ENCODE measurements around the gene TTLL10. TPM values are rescaled to one million over a fixed set of nuclear protein-coding genes. Genes with fewer than 3 reads are reported as not detected.

The TTLL10 gene
- total and polyA plus RNA-seq, 2 of the 8 experiments (the other 6 are each of a cell fraction or from before 2014, with no cell fraction given) = 1.1 to 1.7 TPM

DNA sequence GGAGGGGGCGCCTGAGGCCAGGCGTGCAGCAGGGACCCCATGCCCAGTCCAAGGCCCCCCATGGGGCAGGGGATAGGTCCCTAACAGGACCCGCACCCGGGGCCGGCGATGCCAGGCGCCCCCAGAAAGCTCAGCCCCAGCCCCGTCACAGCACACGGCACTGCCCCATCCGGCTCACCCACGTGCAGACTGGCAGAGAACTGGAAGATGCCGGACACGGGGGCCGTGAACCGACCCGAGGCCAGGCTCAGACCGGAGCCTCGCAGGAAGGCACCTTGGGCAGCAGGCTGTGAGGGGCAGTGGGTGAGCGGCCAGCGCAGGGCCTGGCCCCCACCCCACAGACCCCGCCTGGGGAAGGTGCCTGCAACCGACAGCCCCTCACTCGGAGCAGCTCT is 69.6 kb downstream of the TTLL10 start:
- H3K79me2 ChIP-seq (ENCODE audit: control insufficient read depth in 1 of 2, insufficient read depth in 2 of 2, low read length in 2 of 2) = no peaks in the 10 kb centered on the region; a peak in 1 of 4 replicates
- peaks cover 2 to 19% (median 11%) of the 10 kb centered on the region in 4 experiments; a peak in 6 of 7 replicates for H3K27me3 ChIP-seq (replicated peaks in 1 of 4; ENCODE audit: control insufficient read depth in 3 of 4, extremely low read depth in 1 of 4, insufficient read depth in 3 of 4, low read length in 3 of 4)
- POLR2A ChIA-PET (ENCODE audit: partially characterized antibody) = interaction anchor here (0.7 to 0.8 kb wide), 2 partner anchors 9 to 212 kb away, joined by 3 read pairs; no protein-coding TSS in a partner anchor
- TF ChIP-seq, protein P1, sequence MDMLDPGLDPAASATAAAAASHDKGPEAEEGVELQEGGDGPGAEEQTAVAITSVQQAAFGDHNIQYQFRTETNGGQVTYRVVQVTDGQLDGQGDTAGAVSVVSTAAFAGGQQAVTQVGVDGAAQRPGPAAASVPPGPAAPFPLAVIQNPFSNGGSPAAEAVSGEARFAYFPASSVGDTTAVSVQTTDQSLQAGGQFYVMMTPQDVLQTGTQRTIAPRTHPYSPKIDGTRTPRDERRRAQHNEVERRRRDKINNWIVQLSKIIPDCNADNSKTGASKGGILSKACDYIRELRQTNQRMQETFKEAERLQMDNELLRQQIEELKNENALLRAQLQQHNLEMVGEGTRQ (IDR thresholded peaks at IDR 0.05; ENCODE audit: low read length) = no peak
- TF ChIP-seq SP2 (IDR thresholded peaks at IDR 0.05; ENCODE audit: low read length) (no peak), JUN (IDR thresholded peaks at IDR 0.05; ENCODE audit: low read depth, low read length) (no peak), CTBP2 (IDR thresholded peaks at IDR 0.05; ENCODE audit: borderline replicate concordance, insufficient read depth, insufficient read length, low read length) (no peak), GABPA (IDR thresholded peaks at IDR 0.05; ENCODE audit: borderline replicate concordance, insufficient read depth, low read length) (no peak), POU5F1 (IDR thresholded peaks at IDR 0.05; ENCODE audit: low read depth, low read length) (no peak), CBX5 (IDR thresholded peaks at IDR 0.05; ENCODE audit: low read depth, low read length) (no peak), CHD1 (IDR thresholded peaks at IDR 0.05; ENCODE audit: low read depth, low read length) (no peak), ASH2L (IDR thresholded peaks at IDR 0.05; ENCODE audit: low read length) (no peak), EZH2 (IDR thresholded peaks at IDR 0.05; ENCODE audit: low read depth, low read length, severe bottlenecking) (no peak), SP4 (IDR thresholded peaks at IDR 0.05; ENCODE audit: low read length) (no peak), CREB1 (IDR thresholded peaks at IDR 0.05) (no peak), SIX5 (IDR thresholded peaks at IDR 0.05; ENCODE audit: low read depth, low read length) (no peak), HDAC2 (IDR thresholded peaks at IDR 0.05; ENCODE audit: borderline replicate concordance in 1 of 2, low read depth in 2 of 2, low read length in 2 of 2) (no peak)

More for the DNA sequence above, 69.6 kb downstream of the TTLL10 start:
- no peaks in the 10 kb centered on the region for H3K36me3 ChIP-seq (ENCODE audit: control insufficient read depth in 2 of 4, insufficient read depth in 4 of 4, low read length in 3 of 4)
- no peak overlapping the region for H2BK15ac ChIP-seq (ENCODE audit: low read length)
- DNase-seq (ENCODE audit: low read depth in 1 of 2, low spot score in 2 of 2) = no peak
- WGBS, 2 experiments (ENCODE audit: extremely low coverage in 1 of 2, insufficient coverage in 1 of 2, insufficient read length in 1 of 2, insufficient replicate concordance in 2 of 2, low coverage in 1 of 2, low lambda C conversion rate in 2 of 2, missing lambda C conversion rate in 1 of 2) = 97% methylated on average over 13 of the region's 23 CpGs; no CpG with 5 or more reads in 1 of the 2 experiments
- H2BK12ac ChIP-seq (ENCODE audit: low read depth, low read length) = no peak overlapping the region
- H2AK5ac ChIP-seq (ENCODE audit: low read depth, low read length) = no peak overlapping the region
- no peak overlapping the region for H2BK5ac ChIP-seq (ENCODE audit: low read depth, low read length)
- no peak overlapping the region for H3K23ac ChIP-seq (ENCODE audit: insufficient read length)
- no peak overlapping the region for H3K4me2 ChIP-seq (ENCODE audit: insufficient read depth in 1 of 2, low read depth in 2 of 2, low read length in 2 of 2)
- no peak overlapping the region for H4K5ac ChIP-seq (ENCODE audit: insufficient read length, low read depth, low read length)
- no peak overlapping the region for H3K18ac ChIP-seq (ENCODE audit: extremely low read depth, low read length)
- no peak overlapping the region for H3K56ac ChIP-seq (replicated peaks; ENCODE audit: insufficient read length, low read depth, low read length)
- H2BK20ac ChIP-seq (ENCODE audit: low read length) = no peak overlapping the region
- H3K27ac ChIP-seq (ENCODE audit: low read depth, low read length) = no peak overlapping the region
- no peak overlapping the region for H4K8ac ChIP-seq (ENCODE audit: extremely low read depth, insufficient read depth, low read length)
- no peak overlapping the region for H4K91ac ChIP-seq (replicated peaks; ENCODE audit: insufficient read length, low read length)
- CTCF ChIA-PET (ENCODE audit: partially characterized antibody) = interaction anchor here (0.8 to 1.1 kb wide), 2 partner anchors 10 to 121 kb away, joined by 3 to 5 read pairs; no protein-coding TSS in a partner anchor
- H3K14ac ChIP-seq (ENCODE audit: insufficient read length) = no peak overlapping the region
- H3K9ac ChIP-seq (replicated peaks in 1 of 4; ENCODE audit: extremely low read depth in 1 of 4, low read depth in 3 of 4, low read length in 3 of 4) = no peak overlapping the region
- no peak overlapping the region for H3K4me3 ChIP-seq (ENCODE audit: extremely low read depth in 1 of 4, insufficient read depth in 2 of 4, low read depth in 3 of 4, low read length in 4 of 4)
- H3K23me2 ChIP-seq (ENCODE audit: low read depth, low read length) = no peaks in the 10 kb centered on the region; the same call in 1 of the 2 replicates
- H3K4me1 ChIP-seq (replicated peaks in 1 of 4; ENCODE audit: control insufficient read depth in 3 of 4, insufficient read depth in 4 of 4, low read length in 3 of 4) = peaks cover 0 to 10% (median 1%) of the 10 kb centered on the region in 4 experiments; a peak in 5 of 7 replicates
- H4K20me1 ChIP-seq (replicated peaks in 1 of 2; ENCODE audit: control insufficient read depth in 1 of 2, insufficient read depth in 2 of 2, low read length in 2 of 2) = peaks cover 4 to 9% of the 10 kb centered on the region in 2 experiments
- H3K79me1 ChIP-seq (ENCODE audit: low read depth, low read length) = no peaks in the 10 kb centered on the region
- no peaks in the 10 kb centered on the region for H3K9me3 ChIP-seq (ENCODE audit: insufficient read depth in 2 of 2, low read depth in 1 of 2, low read length in 1 of 2)
- H2AFZ ChIP-seq (ENCODE audit: low read length) = no peak overlapping the region
- no peak overlapping the region for H2BK120ac ChIP-seq (replicated peaks; ENCODE audit: low read depth, low read length)
- no peak for FAIRE-seq
- H3K4ac ChIP-seq (replicated peaks; ENCODE audit: insufficient read length, low read depth, low read length) = no peak overlapping the region

Data from H1 (cell line).